ENCODE measurements around the gene HSD17B12.

The HSD17B12 gene

DNA sequence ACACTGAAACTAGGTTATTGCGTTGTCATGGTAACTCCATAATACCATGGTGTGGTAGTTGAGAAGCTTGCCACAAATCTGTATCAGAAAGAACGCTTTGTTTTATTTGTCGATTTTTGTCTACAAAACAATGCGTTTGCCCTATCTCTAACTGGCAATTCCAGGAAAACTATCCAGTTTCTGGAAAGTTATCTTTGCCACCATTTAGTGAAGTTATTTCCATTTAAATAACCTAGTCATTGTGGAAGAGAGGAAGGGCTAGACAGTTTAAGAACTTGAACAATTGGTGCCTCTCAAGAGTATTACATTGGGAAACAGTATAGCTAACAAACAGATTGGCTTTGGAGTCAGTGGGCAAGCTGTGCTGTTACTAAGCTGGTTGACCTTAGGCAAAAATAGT, 7.9 kb downstream of the HSD17B12 start:
- DNase-seq (ENCODE audit: low read depth): no peak

GRCh38 chr11:43689167-43689566, 8.6 kb downstream of the HSD17B12 start:
- peak; percentile 35 for DNase-seq (ENCODE audit: low read depth)

DNA sequence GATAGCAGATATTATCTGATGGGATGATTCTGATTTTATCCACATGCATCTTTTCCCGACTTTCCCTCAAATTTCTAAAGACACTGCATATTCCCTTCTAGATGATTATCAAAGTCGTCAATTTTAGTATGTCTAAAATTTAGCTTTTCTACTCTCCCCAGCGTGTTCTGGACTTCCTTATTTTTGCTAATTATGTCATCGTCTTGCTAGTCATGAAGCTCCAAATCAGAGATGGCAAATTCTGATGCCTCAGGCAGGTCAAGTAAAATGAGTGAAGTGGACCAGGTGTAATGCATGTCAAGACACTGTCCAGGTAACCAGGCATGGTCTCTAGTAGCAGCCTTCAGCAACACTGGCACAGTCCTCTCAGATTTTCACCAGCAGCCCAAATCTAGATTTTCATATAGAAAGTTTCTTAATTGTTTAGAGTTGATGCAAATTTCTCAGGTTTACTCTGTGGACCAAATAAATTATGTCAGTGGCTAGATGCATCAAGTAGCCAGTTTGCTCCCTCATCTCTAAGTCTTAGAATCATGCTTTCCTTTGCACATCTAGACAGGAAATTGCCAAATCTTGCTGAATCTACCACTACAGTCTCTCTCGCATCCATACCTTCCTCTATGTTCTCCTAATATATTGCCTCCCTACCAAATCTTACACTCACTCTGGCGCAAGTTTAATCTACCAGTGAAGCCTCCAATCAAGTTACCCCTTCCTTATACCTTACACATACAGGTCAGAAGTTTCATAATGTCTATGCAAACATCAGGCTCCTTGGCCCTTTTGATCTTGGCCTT, 10.6 kb downstream of the HSD17B12 start:
- DNase-seq (ENCODE audit: low read depth): no peak

- DNase-seq (ENCODE audit: low read depth): no peak
Measured at GRCh38 chr11:43691806-43692205, 11.3 kb downstream of the HSD17B12 start.

DNA sequence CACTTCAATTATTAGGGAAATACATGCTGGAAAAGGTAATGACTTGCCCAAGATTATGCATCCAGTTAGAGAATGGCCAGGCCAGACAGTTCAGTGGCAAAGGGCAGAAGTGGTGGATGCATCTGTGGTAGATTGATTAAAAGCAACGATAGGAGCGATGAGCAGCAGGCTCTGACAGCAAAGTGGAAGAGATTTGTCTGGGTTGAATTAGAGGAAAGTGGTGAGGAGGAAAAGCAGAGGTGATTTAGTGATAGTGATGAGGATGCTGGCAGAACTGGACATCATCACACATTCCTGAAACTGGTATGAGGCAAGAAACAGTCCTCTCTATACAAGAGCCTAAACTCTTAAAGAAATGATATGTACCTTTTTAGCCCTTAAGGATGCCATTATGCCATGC, 12.5 kb downstream of the HSD17B12 start:
- no peak for DNase-seq (ENCODE audit: low read depth)

GRCh38 chr11:43693731-43694130, 13.2 kb downstream of the HSD17B12 start:
- peak; percentile 78 for DNase-seq (ENCODE audit: low read depth)

- no peak for DNase-seq (ENCODE audit: low read depth)
Measured at GRCh38 chr11:43694477-43694876, 13.9 kb downstream of the HSD17B12 start.

GRCh38 chr11:43697679-43698078, 17.1 kb downstream of the HSD17B12 start:
- no peak for DNase-seq (ENCODE audit: low read depth)

DNA sequence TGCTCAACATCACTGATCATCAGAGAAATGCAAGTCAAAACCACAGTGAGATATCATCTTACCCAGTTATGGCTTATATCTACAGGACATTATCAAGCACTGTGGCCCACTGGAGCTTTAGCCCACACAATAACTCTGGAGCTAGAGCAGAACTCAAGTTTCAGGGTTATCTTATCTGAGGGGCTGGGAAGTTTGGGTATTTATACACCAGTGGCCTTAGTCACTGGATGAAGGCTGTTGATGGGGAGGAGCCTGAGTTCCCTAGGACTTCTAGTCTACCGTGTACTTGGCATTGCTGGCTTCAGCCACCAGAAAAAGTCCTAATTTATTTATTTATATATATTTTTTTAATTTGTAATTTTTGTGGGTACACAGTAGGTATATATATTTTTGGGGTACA, 19.3 kb downstream of the HSD17B12 start:
- DNase-seq (ENCODE audit: low read depth): no peak

GRCh38 chr11:43706631-43707030, 26.1 kb downstream of the HSD17B12 start:
- DNase-seq (ENCODE audit: low read depth): no peak

DNA sequence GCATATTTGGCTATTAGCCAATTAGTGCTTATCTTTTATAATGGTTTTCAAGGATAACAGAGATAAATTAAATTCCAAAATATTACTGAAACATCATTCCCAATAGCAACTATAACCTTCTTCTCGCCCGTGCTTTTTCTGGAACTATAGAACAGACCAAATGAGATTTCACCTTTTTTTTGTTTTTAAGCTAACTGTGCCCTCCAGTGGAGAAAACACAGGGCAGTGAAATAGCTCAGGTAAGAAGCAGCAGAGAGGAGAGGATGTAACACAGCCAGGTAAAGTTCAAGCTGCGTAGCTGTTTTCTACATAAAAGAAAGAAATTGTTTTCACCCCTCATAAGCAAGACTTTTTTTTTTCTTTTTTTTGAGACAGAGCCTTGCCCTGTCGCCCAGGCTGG, 28.2 kb downstream of the HSD17B12 start:
- DNase-seq (ENCODE audit: low read depth): no peak

DNA sequence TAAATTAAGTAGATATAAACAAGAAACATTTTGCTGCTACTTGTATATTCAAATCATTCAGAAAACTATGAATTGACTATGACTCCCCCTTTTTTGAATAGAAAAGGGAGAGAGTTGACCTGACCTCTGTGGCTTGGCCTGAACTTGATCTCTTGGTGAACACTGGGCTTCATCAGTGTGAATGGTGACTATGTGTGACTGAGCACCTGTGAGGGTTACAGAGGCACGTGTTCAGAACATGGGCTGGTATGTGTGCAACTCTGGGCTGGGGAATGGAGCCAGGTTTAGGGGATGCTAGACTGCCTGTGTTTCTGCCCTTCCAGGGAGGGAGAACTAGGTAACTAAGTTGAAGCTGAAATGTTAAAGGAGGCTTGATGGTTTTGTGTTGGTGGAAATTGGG, 29.2 kb downstream of the HSD17B12 start:
- no peak for DNase-seq (ENCODE audit: low read depth)

DNA sequence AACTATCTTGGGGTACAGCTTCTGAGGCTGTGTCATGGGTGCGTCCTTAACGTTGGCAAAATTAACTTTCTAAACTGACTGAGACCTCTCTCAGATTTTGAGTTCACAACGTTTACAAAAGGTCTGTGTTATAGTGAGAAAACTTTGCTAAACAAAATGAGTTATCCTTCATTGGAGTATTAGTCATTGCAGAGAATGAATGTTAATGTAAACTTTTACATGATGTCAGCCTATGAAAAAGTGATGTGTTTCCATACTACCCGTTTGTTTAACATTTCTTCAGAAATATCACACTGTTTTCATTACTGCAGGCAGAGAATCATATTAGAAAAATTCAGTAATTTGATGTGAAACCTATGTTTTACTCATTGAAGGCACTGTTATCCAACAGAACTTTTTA, 32.1 kb downstream of the HSD17B12 start:
- no peak for DNase-seq (ENCODE audit: low read depth)

DNA sequence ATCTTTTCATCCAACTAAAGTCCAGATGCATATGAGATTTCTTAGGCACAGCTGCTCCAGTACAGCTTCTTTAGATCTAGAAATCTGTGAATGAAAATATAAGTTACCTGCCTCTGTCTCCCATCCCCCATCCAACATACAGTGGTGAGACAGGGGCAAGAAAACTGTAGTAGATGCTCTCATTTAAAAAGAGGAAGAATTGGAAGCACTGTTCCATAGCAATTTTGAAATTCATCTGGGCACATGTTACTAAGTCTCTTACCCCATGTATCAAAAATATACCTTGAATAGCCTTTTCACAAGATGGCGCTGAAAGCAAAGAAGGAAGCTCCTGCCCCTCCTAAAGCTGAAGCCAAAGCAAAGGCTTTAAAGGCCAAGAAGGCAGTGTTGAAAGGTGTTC, 37.8 kb downstream of the HSD17B12 start:
- no peak for DNase-seq (ENCODE audit: low read depth)

DNA sequence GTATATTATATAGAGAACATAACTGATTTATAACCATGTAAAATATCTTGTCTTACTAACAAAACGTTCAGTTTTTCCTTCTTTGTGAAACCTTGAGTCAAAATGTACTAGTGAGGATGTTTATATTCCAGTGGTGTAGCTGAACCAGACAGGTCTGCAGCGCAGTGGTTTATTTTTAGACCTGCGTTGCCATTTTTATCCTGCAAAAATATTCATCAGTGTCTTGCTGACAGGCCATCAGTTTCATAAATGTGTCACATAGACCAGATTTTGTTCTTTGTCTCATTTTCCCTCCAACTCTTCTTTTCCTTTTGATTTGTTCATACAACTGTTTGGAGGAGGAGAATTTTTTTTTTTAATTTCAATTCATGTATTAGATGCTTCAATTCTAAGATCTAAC, 43.1 kb downstream of the HSD17B12 start:
- no peak for DNase-seq (ENCODE audit: low read depth)

DNA sequence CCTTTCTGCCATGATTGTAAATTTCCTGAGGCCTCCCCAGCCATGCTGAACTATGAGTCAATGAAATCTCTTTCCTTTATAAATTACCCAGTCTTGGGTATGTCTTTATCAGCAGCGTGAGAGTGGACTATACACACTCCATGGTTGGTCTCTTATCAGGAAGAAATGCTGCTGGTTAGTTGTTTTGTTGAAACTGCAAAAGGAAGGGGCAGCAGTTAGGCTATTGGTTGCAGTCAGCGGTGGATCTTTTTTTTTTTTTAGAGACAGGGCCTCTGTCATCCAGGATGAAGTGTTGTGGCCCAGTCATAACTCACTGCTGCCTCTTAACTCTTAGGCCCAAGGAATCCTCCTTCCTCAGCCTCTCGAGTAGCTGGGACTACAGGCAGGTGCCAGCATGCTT, 51.7 kb downstream of the HSD17B12 start:
- DNase-seq (ENCODE audit: low read depth): no peak

DNA sequence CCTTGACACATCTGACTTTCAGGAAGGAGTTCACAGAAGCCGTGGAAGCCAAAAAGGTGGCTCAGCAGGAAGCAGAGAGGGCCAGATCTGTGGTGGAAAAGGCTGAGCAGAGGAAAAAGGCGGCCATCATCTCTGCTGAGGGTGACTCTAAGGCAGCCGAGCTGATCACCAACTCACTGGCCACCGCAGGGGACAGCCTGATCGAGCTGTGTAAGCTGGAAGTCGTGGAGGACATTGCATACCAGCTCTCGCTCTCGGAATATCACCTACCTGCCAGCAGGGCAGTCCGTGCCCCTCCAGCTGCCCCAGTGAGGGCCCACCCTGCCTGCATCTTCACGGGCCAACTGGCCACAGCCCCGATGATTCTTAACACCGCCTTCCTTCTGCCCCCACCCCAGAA, 53.7 kb downstream of the HSD17B12 start:
- no peak for DNase-seq (ENCODE audit: low read depth)

DNA sequence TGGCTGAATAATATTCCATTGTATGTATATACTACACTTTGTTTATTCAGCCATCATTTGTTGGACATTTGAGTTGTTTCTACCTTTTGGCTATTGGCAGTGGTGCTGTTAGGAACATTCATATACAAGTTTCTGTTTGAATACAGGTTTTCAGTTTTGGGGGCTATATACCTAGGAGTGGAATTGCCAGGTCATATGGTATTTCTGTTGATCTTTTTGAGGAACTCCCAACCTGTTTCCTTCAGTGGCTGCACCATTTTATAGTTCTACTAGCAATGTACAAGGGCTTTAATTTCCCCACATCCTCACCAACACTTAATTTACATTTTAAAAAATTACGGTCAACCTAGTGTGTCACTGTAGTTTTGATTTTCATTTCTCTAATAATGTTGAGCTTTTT, 54.6 kb downstream of the HSD17B12 start:
- no peak for DNase-seq (ENCODE audit: low read depth)

DNA sequence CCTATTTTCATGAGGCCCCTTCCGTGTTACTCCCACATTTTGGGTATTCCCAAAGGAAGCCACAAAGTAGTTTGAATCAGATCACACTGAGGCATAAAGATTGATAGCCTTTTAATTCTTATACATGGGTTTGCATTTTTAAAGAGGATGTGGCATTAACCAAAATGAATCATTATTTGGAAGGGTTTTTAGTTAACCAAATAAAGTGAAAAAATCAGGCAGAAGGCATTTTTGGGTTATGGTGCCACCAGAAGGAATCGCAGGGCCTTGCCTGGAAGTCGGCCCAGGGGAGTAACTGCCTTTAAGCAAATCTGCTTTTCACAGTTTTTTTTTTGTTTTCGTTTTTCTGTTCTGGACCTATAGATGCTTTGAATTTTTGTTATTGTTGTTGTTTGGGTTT, 55.4 kb downstream of the HSD17B12 start:
- no peak for DNase-seq (ENCODE audit: low read depth)

DNA sequence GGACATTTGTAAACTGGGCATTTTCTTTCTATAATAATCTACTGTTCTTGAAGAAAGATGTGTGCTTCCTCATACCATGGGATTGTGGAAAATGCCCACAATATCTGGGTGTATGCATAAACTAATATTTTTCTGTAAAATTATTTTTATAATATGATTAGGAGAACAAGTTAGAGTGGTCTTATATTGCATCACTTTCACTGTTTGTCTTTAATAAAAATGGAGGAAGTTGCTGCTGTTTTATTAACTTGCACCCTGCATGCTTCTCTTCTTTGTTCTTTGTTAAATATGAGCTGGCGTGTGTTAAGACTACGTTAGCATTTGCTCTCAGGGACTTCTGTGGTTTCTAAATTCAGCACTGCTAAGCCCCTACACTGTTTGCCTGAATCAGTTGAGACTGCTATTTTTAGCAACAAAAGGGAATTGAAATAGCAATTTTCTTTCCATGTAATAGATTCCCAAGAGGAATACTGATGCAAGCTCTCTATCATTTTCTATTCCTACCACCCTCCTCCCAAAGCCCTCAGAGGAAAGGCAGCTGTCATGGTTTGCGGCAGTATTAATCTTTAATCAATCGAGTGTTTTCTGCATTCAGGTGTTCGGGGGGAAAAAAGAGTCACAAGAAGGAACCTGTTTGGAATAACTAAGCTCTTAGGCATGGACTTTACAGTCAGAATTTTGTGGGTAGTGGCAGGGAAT, 56.1 kb downstream of the HSD17B12 start:
- no peak for DNase-seq (ENCODE audit: low read depth)

DNA sequence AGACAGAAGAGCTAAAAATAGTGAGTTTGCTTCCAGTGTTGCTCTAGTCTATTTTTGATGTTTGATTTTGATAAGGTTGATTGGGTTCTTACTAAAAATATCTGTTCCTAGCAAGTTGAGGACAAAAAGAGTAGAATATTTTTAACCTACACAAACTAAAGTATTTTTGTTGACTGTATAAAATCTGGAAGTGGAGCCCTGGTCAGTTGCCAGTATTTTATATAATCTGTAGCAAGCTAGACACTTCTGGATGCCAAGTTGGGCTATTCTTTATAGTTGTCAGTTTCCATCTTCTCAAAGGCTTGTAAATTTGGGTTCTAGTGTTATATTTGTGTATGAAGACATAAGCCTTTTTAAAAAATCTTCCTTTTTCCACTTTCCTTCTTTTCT, 56.7 kb downstream of the HSD17B12 start:
- no peak for DNase-seq (ENCODE audit: low read depth)

DNA sequence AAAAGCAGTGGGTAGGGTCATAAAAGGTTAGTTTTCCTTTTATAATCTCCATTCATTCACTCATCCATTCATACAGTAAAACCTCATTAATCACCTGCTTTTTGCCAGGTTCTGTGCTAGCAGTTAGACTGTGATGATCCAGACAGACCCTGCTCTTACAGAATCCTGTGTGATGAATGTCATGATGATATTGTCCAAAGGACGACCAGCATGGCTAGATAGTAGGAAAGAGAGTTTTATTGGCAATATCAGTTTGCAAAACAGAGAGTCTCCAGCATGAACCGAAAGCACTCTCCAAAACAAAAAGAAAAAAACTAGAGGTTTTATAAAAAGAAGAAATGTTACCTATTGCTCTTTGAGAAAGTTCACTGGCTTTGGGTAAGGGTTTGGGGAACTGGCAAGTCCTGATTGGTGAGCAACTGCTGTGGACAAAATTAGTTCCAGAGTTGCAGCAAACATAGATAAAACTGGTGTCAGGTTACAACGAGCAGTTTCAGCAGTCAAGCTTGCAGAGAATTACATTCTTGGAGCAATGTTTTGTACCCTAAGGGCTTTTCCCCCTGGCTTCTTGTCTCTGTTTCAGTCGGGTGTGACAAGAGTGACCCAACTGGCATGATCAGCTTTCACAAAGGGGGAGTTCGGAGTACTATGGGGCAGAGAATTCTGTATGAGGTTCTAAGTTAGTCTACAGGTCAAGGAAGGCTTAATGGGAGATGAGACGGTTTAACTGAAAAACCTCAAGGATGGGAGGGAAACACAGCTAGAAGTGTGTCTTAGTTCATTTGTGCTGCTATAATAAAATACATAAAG, 58.3 kb downstream of the HSD17B12 start:
- DNase-seq (ENCODE audit: low read depth): no peak

GRCh38 chr11:43746670-43747069, 66.1 kb downstream of the HSD17B12 start:
- DNase-seq (ENCODE audit: low read depth): no peak
